HG02943 (cell line): ENCODE measurements around the gene UBXN1.

Source experiments
- ATAC-seq: cut with Tn5 transposase; IDR thresholded peaks from one replicate; pipeline ENCODE4 v1.9.1; 2021; ENCODE audit warnings: mild to moderate bottlenecking, low read depth, moderate library complexity; ENCODE audit not compliant: unreplicated experiment

The UBXN1 gene

DNA sequence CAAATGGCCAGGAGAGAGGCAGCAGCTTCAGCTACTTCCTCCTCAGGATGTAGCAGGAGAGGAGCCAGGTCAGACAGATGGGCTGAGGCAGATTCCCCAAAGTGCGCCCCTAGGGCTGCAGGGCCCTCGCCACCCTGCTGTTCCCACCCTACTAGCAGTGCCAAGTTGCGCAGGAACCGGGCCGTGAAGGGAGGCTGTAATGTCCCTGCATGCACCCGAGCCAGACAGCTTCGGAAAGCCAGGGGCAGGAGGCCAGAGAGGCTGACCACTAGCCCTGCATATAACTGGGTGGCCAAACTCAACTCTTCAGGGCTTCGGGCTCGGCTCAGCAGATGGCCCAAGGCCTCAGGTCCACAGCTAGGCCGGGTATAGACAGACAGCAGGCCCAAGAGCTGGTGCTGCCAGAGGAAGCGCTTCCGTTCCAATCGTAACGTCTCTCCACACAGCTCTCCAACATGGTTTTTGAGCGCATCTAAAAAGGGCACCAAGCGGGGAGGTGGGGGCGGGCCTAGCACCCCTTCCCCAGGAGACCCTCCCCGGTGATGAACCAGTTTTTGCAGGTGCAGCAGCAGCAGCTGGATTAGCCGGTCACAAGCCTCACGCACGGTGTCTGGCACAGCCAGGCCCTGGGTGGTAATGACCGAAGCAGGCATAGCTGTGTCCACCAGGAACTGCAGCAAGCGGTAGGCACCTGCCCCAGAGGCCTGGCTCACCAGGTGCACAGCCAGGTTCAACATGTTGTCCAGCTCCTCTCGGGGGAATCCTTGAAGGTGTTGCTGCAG, 30.5 kb downstream of the UBXN1 start:
- ATAC-seq, result no peak

DNA sequence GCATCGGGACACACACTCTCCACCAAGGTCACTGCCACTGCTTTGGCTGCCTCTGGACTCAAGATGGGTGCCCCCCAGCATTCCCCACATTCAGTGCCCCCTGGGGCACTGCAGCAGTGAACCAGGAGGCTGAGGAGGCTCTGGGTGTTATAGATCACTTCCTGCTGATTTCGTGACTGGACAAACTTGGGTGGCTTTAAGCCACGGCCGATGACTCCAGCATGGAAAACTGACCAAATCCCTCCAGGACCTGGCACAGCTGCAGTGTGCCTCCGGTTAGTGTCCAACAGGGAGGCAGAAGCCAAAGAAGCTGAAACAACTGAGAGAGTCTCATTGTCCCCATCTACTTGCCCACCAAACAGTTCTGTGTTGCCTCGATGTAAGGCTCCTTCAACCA, 31.3 kb downstream of the UBXN1 start:
- ATAC-seq, result no peak

DNA sequence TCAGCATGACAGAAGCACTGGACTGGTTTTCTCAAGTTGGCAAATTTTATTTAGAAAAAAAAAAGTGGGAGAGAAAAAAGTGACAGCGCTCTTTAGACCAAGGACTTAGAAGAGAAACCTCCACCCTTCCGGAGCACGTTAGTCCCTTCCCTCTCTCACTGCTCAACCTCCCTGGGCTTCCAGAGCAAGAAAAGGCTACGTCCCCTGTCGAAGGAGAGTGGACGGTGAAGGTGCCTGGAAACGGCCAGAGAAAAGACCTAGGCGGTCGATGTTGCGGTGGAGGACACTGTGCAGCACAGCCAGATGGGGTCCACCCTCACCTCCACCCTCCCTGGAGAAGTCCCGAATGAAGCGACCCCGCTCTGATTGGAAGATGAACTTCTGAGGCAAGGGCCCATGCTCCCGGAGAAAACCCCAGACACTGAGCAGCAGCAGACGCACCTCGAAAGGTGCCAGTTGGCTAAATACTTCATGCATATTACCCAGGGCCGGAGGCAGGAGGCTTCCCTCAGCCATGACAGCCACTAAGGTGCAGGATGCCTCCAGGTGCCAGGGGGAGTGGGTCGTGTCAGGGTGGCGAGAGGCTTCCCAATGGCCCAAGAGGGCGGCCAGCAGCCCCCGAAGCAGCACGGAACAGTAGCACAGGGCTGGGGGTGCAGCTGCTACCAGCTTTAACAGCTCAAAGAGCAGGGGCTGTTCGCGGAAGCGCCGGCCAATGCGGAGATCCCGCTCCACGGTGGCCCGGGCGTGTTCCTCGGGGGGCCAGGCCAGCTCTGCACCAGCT, 31.9 kb downstream of the UBXN1 start:
- ATAC-seq, result no peak

DNA sequence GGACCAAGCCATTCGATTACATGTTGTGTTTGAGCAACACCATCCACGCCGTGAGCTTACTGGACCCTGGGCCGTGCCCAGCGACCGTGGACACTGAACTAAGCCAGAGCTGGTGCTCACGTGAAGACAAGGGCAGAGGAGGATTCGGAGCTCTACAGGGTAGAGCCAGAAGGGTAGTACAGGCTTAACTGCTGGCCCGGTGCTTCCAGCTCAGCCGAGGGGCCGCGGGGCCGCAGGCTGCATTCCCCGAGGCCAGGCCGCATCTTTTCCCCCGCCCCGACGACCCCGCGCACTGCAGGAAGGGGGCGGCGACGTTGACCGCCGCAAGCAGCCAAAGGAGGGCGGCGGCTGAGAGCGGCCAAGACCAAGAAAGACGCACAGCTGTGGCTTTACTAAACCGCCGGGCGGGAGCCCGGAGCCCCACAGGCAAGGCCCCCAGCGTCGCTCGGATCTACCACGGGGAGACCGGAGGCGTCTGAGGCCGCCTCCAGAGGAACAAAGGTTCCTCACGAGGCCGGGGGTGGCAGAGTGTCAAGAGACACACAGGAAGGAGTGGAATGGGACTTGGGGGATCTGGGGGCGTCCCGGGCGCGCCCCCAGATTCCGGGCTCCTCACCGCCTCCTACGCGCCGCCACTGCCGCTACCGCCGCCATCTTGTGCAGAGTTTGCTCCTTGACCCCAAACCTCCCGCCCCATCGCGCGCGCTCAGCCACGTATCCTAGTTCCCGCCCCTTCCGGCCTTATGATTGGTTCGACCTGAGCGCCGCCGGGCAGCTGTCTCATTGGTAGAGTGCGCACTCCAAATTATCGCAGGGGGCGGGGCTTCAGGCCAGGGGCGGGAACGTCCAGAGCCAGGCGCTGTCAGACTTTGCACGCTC, 32.7 kb downstream of the UBXN1 start, which contains the start of gene GANAB:
Gene GANAB (minus strand): TSS at position 668 of the 879 bp plus-strand sequence. CDS start 14 bp downstream, at position 654.
- ATAC-seq, result peak; percentile 83

DNA sequence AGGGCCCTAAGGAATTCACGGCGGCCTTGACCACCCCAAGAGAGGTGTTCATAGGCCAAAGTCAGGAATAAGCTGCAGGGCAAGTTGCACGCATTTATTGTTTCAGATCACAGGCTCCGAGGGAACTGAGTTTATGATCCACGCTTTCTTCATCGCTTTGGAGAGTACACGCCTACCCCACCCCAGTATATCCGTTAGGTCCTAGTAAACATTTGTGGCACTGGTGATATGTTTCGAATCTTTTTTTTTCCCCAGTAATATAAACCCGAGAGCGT, 33.3 kb downstream of the UBXN1 start:
- ATAC-seq, result no peak

DNA sequence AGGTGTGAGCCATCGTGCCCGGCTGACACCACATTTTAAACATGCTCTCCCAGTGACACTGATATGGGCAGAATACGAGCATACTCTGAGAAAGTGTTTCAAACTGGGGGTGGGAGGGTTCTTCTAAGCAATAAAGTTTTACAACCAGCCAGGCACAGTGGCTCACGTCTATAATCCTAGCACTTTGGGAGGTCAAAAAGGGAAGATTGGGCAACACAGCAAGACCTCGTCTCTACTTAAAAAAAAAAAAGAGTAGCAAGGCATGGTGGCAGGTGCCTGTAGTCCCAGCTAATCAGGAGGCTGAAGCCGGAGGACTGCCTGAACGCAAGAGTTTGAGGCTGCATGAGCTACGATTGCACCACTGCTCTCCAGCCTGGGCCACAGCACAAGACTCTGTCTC, 34.7 kb downstream of the UBXN1 start:
- no peak for ATAC-seq

DNA sequence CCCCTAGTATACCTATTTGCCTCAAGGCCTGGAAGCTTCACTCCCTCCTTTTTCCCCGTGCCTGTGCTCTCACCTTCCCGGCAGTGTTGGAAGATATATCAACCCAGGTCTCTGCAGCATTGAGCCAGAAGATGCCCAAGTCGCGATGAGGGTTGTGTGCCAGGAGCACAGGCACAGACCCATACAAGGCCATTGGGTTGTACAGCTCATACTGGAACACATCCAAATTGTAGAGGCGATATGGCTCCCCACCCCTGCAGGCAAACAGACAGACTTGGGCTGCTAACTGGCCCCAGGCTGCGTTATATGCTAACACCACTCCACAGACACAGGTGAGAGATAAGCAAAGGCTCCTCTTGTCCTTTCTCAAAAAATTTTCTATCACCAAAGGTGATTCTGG, 46.4 kb downstream of the UBXN1 start:
- ATAC-seq, result no peak

DNA sequence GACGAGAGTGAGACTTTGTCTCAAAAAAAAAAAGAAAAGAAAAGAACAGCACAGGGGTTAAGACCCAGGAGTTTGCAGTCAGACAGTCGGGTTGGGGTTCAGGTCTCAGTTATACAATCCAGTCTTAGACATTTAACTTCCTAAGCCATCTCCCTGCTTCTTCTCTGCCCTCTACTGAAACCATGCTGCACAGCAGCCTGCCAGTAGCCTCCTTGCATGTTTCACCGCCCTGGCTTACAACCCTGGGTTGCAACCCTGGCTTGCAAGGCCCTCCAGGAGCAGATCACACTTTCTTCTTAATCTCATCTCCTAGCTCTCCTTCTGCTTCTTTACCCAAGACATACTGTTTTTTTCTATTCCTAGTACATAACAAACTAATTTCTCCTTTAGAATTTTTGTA, 51.2 kb downstream of the UBXN1 start:
- no peak for ATAC-seq
